MM.1S (cell line): ENCODE data around the gene UBP1.

Source experiments
- DNase-seq: peaks from one replicate; pipeline ENCODE4 v3.0.0-alpha.2; 2015
- H2AFZ ChIP-seq: fragments of 300-600 bp; sonication (generic); 2 replicates; pipeline ENCODE4 v1.6.0; 2016; ENCODE audit warnings: antibody characterized with exemption, low read length
- H3F3A ChIP-seq: fragments of 300-600 bp; sonication (generic); 2 replicates; pipeline ENCODE4 v1.6.1; 2016; ENCODE audit warnings: mild to moderate bottlenecking, antibody characterized with exemption, low read length, moderate library complexity, mixed read lengths; ENCODE audit not compliant: insufficient read depth
- H3K27ac ChIP-seq: fragments of 300-600 bp; sonication (generic); 2 replicates; pipeline ENCODE4 v1.5.1; 2016; ENCODE audit warnings: mild to moderate bottlenecking, low read length
- H3K27me3 ChIP-seq: fragments of 300-600 bp; sonication (generic); replicated peaks from 2 replicates; pipeline ENCODE4 v1.6.0; 2016; ENCODE audit warnings: low read length; ENCODE audit not compliant: insufficient read depth
- H3K36me3 ChIP-seq: fragments of 300-600 bp; sonication (generic); replicated peaks from 2 replicates; pipeline ENCODE4 v1.6.1; 2016; ENCODE audit warnings: mild to moderate bottlenecking, low read length, mixed read lengths; ENCODE audit not compliant: insufficient read depth
- H3K4me1 ChIP-seq: fragments of 300-600 bp; sonication (generic); 2 replicates; pipeline ENCODE4 v1.6.1; 2016; ENCODE audit warnings: low read length, mixed read lengths
- H3K4me2 ChIP-seq: fragments of 300-600 bp; sonication (generic); 2 replicates; pipeline ENCODE4 v1.6.0; 2016; ENCODE audit warnings: low read depth, low read length
- H3K4me3 ChIP-seq: fragments of 300-600 bp; sonication (generic); 2 replicates; pipeline ENCODE4 v1.5.1; 2016; ENCODE audit warnings: low read length, mixed read lengths
- H3K79me2 ChIP-seq: fragments of 300-600 bp; sonication (generic); 2 replicates; pipeline ENCODE4 v1.6.1; 2016; ENCODE audit warnings: mixed run types, low read length, mixed read lengths
- H3K9ac ChIP-seq: fragments of 300-600 bp; sonication (generic); 2 replicates; pipeline ENCODE4 v1.6.1; 2016; ENCODE audit warnings: low read length, mixed read lengths
- H3K9me2 ChIP-seq: fragments of 300-600 bp; sonication (generic); replicated peaks from 2 replicates; pipeline ENCODE4 v1.6.1; 2016; ENCODE audit warnings: mild to moderate bottlenecking, low read length, mixed read lengths; ENCODE audit not compliant: insufficient read depth
- H3K9me3 ChIP-seq: fragments of 300-600 bp; sonication (generic); replicated peaks from 2 replicates; pipeline ENCODE4 v1.6.1; 2016; ENCODE audit warnings: mild to moderate bottlenecking, low read length, mixed read lengths; ENCODE audit not compliant: insufficient read depth
- H4K20me1 ChIP-seq: fragments of 300-600 bp; sonication (generic); 2 replicates; pipeline ENCODE4 v1.6.1; 2016; ENCODE audit warnings: mild to moderate bottlenecking, low read length, moderate library complexity, mixed read lengths; ENCODE audit not compliant: insufficient read depth
- EZH2 ChIP-seq: fragments of 300-600 bp; sonication (generic); optimal IDR thresholded peaks from 2 replicates; pipeline ENCODE3; 2017; ENCODE audit warnings: low read depth, mild to moderate bottlenecking, antibody characterized with exemption, low read length, mixed read lengths
- EZH2phosphoT487 ChIP-seq: fragments of 300-600 bp; sonication (generic); IDR thresholded peaks from 2 replicates; pipeline ENCODE4 v1.6.1; 2018; ENCODE audit warnings: antibody characterized with exemption, low read length
- TF ChIP-seq, protein P1 (sequence below): fragments of 300-600 bp; sonication (generic); IDR thresholded peaks from 2 replicates; pipeline ENCODE4 v1.5.1; 2016; ENCODE audit warnings: antibody characterized with exemption, low read length, mixed read lengths

UBP1 gene

DNA sequence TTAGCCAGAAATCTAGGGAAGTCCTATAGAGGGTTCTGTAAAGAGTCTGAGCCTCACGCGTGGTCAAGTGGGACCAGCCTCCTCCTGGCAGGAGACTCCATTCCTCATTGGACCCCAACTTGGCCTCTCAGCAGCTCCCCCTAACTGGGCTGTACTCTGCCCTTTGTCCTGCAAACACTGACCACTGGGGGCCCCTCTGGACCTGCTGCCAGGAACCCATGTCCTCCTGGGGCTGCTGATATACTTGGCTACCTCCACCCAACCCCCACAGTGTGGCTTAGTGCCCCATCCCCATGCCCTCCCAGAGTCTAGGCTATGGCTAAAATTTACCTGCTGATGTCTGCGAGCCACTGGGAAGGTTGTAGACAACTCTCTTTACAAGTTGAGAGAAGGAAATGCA is 62.7 kb downstream of the UBP1 start:
- no peak overlapping the region for H3K9ac ChIP-seq
- H3K36me3 ChIP-seq: no peaks in the 10 kb centered on the region
- TF ChIP-seq, protein P1, sequence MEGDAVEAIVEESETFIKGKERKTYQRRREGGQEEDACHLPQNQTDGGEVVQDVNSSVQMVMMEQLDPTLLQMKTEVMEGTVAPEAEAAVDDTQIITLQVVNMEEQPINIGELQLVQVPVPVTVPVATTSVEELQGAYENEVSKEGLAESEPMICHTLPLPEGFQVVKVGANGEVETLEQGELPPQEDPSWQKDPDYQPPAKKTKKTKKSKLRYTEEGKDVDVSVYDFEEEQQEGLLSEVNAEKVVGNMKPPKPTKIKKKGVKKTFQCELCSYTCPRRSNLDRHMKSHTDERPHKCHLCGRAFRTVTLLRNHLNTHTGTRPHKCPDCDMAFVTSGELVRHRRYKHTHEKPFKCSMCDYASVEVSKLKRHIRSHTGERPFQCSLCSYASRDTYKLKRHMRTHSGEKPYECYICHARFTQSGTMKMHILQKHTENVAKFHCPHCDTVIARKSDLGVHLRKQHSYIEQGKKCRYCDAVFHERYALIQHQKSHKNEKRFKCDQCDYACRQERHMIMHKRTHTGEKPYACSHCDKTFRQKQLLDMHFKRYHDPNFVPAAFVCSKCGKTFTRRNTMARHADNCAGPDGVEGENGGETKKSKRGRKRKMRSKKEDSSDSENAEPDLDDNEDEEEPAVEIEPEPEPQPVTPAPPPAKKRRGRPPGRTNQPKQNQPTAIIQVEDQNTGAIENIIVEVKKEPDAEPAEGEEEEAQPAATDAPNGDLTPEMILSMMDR: no peak
- no peak for TF ChIP-seq EZH2phosphoT487
- no peak for TF ChIP-seq EZH2
- H2AFZ ChIP-seq: no peak overlapping the region
- H3K4me1 ChIP-seq: no peaks in the 10 kb centered on the region
- no peak overlapping the region for H3K27ac ChIP-seq
- H3K79me2 ChIP-seq: no peaks in the 10 kb centered on the region
- H3K4me3 ChIP-seq: no peak overlapping the region
- no peaks in the 10 kb centered on the region for H3K9me3 ChIP-seq
- H3F3A ChIP-seq: no peaks in the 10 kb centered on the region; the same call in 1 of the 2 replicates
- no peaks in the 10 kb centered on the region for H3K27me3 ChIP-seq
- no peak overlapping the region for H3K4me2 ChIP-seq
- DNase-seq: no peak
- H3K9me2 ChIP-seq: no peaks in the 10 kb centered on the region
- H4K20me1 ChIP-seq: no peaks in the 10 kb centered on the region

DNA sequence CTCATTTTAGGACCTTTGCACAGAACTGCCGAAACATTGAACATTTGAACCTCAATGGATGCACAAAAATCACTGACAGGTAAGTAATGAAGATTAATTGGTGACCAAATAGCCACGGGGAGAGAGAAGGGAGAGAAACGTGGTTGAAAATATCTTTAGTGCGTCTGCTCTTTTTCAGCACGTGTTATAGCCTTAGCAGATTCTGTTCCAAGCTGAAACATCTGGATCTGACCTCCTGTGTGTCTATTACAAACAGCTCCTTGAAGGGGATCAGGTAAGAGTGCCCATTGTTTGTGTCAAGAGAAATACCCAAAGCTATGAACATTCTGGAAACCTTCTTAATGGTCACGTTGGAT is 67.1 kb downstream of the UBP1 start:
- Histone ChIP-seq H3K27ac (no peak overlapping the region), H3K4me2 (no peak overlapping the region), H3K9ac (no peak overlapping the region), H3K27me3 (no peaks in the 10 kb centered on the region), H3K4me1 (no peaks in the 10 kb centered on the region), H4K20me1 (no peaks in the 10 kb centered on the region), H2AFZ (no peak overlapping the region), H3K9me2 (no peaks in the 10 kb centered on the region), H3K36me3 (no peaks in the 10 kb centered on the region), H3K9me3 (no peaks in the 10 kb centered on the region), H3K4me3 (no peak overlapping the region), H3K79me2 (no peaks in the 10 kb centered on the region), H3F3A (no peaks in the 10 kb centered on the region; the same call in 1 of the 2 replicates)
- TF ChIP-seq EZH2 (no peak), EZH2phosphoT487 (no peak)
- TF ChIP-seq, protein P1: no peak
- DNase-seq: no peak

DNA sequence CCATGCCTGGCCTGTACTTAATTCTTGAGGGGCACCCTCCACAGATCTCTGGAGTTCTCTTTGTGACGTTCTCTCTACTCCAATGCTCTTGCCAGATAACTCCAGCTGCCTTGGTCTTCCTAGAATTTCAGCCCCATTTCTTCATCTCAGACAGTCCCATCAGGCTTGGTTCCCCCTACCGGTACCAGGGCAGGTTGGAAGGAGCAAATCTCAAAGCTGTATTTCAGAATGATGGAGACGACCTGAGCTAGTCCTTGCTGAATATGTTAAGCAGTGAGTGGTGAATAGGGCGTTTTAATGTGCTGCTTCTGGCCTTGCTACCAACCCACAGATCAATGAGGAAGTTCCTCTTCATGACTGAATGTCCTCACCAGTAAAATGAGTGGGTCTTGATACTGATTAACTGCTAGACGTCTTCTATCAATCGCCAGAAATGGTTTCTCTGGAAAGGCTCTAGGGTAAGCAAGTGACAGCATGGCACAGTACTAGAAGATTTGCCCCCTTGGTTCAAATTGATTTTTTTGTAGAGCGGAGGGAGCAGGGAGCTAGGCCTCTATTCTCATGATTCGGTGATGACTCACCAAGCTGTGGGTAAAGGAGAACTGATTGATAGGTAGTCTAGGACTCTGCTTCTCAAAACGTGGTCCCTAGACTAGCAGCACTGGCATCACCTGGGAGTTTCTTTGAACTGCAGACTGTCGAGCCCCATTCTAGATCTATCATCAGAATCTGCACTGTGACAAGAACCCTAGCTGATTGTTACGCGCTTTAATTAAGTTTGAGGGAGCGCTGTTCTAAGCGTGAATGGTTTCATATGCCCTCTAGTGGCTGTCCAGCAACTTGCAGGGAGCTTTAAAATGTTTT is 67.8 kb downstream of the UBP1 start:
- peak; percentile 53 for DNase-seq
- H3K27me3 ChIP-seq: no peaks in the 10 kb centered on the region
- H3K4me3 ChIP-seq: no peak overlapping the region
- no peaks in the 10 kb centered on the region for H3K9me3 ChIP-seq
- no peak overlapping the region for H3K27ac ChIP-seq
- no peak overlapping the region for H3K4me2 ChIP-seq
- H4K20me1 ChIP-seq: no peaks in the 10 kb centered on the region
- no peaks in the 10 kb centered on the region for H3K9me2 ChIP-seq
- H2AFZ ChIP-seq: no peak overlapping the region
- TF ChIP-seq EZH2 (no peak), EZH2phosphoT487 (no peak)
- TF ChIP-seq, protein P1: peak; percentile 90
- H3K36me3 ChIP-seq: no peaks in the 10 kb centered on the region
- H3K9ac ChIP-seq: no peak overlapping the region
- no peaks in the 10 kb centered on the region for H3K4me1 ChIP-seq
- H3K79me2 ChIP-seq: no peaks in the 10 kb centered on the region
- H3F3A ChIP-seq: no peaks in the 10 kb centered on the region; the same call in 1 of the 2 replicates
